H54 (cell line): ENCODE data around the gene LYZL1.
"Not testable (repeated sequence)": the region's sequence is repeated elsewhere in the genome, so short reads cannot be mapped to it uniquely, and the experiment has no call there.

Experiments used
- DNase-seq: peaks from one replicate; pipeline ENCODE4 v3.0.0; 2011; ENCODE audit warnings: low spot score, mixed read lengths; ENCODE audit not compliant: insufficient read length
- FAIRE-seq: peaks from 3 replicates; lab custom pipeline; 2011; peaks lifted over from hg19 to GRCh38; lab: Jason Lieb, UNC
- POLR2A ChIP-seq: IDR thresholded peaks from 2 replicates; pipeline ENCODE4 v1.6.1; 2011; ENCODE audit warnings: low read depth, mild to moderate bottlenecking, low read length

LYZL1 gene

DNA sequence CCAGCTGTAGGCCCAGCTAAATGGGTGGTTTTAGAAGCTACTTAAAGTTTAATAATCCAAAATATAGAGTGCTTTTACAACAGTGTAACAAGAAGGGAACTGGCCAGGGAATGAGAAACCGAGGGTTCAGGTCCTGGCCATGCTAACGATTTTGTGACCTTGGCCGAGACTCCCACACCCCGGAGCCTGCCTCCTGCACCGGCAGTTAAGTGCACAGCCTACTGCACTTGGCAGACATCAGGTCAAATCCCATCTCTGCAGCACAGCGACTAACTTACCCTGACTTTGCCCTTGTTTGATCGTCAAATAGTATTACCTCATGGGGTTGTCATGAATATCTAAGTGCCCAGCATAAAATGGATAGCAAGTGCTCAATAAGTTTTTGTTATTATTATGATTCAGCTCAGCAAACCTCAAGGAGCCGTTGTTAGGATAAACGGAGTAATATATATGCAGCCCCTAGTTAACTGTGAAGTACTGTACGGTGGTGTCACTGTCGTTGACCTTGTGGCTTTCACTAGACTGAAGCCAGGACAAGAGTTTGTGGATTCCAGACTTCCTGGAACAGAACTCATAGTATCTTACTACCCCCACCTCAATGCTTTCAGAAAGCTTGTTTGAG lies 35.5 kb downstream of the LYZL1 start:
- DNase-seq: no peak
- TF ChIP-seq POLR2A: no peak
- no peak for FAIRE-seq

GRCh38 chr10:29326299-29326698 lies 37.4 kb downstream of the LYZL1 start:
- DNase-seq (no peak), FAIRE-seq (no peak)
- TF ChIP-seq POLR2A: no peak

- TF ChIP-seq POLR2A: no peak
- FAIRE-seq: no peak
- no peak for DNase-seq
Measured at GRCh38 chr10:29326886-29327745, 38.2 kb downstream of the LYZL1 start.

DNA sequence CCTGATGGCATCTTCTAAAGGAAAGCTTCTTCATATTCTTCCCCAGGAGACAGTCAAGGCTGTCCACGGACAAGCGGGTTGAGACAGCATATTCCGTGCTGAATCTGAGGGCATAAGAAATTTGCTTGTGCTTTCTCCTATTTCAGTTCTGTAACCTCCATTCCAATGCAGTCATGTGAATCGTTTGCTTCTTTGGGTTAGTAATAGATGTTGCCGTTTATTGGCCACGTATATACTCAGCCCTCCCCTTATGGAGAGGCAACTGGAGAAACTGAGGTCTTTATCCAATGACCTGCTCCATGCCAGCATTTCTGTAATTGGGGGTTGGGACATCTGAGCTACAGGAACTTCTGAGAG lies 38.9 kb downstream of the LYZL1 start:
- no peak for TF ChIP-seq POLR2A
- FAIRE-seq: no peak

DNA sequence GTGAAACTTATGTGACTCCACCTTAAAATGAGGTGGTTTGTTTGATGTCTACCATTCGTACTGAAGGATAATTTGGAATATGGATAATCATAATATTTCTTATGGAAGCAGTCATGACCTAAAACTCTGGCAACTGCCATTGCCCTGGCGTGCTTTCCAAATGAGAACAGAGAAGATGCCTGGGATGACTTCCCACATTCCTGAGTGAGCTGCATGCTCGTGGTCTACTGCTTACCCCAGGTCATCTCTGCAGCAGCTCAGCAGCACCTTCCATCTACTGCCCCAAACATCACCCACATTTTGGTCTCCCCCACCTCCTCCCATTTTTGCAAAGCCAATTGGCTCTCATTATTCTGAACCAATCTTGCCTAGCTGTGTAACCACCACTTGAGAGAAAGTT lies 40.1 kb downstream of the LYZL1 start:
- no peak for TF ChIP-seq POLR2A
- DNase-seq (no peak), FAIRE-seq (no peak)

More for the DNA sequence above, 38.9 kb downstream of the LYZL1 start:
- DNase-seq: no peak

DNA sequence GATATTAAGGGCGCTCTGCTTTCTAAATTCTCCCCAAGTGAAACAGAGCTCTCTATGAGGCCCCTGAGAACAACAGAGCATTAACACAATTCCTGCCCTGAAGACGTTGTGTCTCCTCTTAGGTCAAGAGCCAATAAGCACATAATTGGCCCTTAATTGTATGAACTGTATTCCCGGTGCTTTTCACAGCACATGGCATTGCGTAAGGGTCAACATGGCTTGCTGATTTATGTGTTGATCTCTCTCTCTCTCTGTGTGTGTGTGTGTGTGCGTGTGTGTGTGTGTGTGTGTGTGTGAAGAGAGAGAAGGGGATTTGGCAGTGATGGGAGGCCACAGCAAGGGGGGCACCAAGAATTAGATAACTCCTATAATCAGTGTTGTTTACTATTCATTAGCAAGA lies 40.5 kb downstream of the LYZL1 start:
- no peak for DNase-seq
- no peak for FAIRE-seq
- TF ChIP-seq POLR2A: no peak

- no peak for DNase-seq
- TF ChIP-seq POLR2A: no peak
- no peak for FAIRE-seq
Measured at GRCh38 chr10:29332061-29332760, 43.3 kb downstream of the LYZL1 start.

- no peak for FAIRE-seq
- no peak for TF ChIP-seq POLR2A
- DNase-seq: no peak
Measured at GRCh38 chr10:29332761-29333148, 43.9 kb downstream of the LYZL1 start.

GRCh38 chr10:29337526-29337925 lies 48.7 kb downstream of the LYZL1 start:
- not testable (repeated sequence) for DNase-seq, FAIRE-seq

DNA sequence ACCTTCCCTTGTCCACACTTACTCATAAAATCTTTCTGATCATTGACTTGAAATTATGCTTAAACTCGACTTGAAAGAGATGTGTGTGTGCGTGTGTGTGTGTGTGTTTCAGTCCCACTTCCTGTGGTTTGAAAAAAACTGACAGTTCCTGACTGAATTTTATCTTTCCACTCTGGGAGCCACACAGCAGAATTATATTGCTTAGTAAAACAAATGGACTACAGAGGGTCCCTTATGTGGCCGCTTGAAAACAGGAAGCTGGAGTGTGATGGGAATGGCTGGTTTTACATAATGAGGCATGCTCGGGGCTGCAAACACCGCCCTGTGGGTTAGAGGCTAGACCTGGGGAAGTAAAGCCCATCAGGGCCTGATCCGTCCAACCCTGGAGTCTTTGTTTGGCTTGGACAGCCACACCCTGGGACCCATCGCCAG lies 54.8 kb downstream of the LYZL1 start:
- no peak for FAIRE-seq
- DNase-seq: no peak
- no peak for TF ChIP-seq POLR2A

DNA sequence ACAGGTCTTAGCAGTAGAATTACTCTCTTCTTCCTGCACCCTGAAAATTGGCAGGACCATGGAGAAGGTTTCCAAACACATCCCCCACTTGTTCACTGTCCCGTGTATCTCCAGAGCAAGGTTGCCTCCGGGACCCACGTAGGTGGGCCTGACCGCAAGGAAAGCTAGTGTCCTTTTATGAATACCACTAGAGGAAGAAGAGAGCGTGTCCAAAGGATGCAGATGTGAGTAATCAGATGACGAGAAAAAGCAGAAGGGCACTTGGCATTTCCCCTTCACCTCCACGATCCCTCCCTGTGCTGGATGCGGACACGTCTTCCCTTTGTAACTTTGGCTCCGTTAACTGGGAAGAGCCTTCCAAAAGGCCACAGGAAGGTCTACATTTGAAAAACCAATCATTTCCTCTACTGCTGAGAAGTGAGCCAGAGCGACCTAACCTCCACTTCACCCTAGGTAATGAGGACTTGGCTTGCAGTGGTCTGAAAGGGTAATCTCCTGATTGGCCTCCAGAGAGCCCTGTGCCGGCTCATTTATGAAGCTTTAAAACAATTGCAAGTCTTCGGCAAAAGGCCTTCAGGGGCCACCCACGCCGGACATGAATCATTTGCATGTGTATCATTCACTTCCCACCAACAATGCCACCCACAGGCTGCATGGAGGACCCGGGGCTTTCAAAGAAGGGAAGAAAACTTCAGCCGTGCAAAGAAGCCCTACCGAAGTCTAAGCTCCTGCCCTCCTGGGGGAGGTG lies 55.4 kb downstream of the LYZL1 start:
- FAIRE-seq: no peak

GRCh38 chr10:29345144-29345909 lies 56.5 kb downstream of the LYZL1 start:
- TF ChIP-seq POLR2A: no peak
- FAIRE-seq: no peak
- DNase-seq: no peak

More for the DNA sequence above, 55.4 kb downstream of the LYZL1 start:
- no peak for TF ChIP-seq POLR2A
- no peak for DNase-seq

GRCh38 chr10:29345910-29346209 lies 57.0 kb downstream of the LYZL1 start:
- DNase-seq (no peak), FAIRE-seq (no peak)
- TF ChIP-seq POLR2A: no peak
